PFSK-1 (cell line): ENCODE measurements around the gene SLC25A48.

Experiments
- FOXP2 ChIP-seq: optimal IDR thresholded peaks from 2 replicates; pipeline ENCODE3; 2011; ENCODE audit warnings: borderline replicate concordance, control low read depth, inconsistent platforms; ENCODE audit not compliant: insufficient read depth; ENCODE audit errors: extremely low read length, extremely low read depth
- POLR2AphosphoS5 ChIP-seq: IDR thresholded peaks from 2 replicates; pipeline ENCODE4 v1.6.1; 2012; ENCODE audit warnings: low read depth, mild to moderate bottlenecking, control low read depth, low read length, moderate library complexity
- REST ChIP-seq, 2 experiments: IDR thresholded peaks; 2 replicates each; pipeline versions ENCODE4 v1.6.1 to v1.8.0; 2011 to 2012; ENCODE audit warnings: low read depth in 2 of 2, low read length in 2 of 2, control low read depth in 1 of 2, inconsistent platforms in 1 of 2, mild to moderate bottlenecking in 1 of 2, moderate library complexity in 1 of 2; ENCODE audit not compliant: insufficient read depth in 1 of 2
- SIN3A ChIP-seq: IDR thresholded peaks from 2 replicates; pipeline ENCODE4 v1.6.1; 2012; ENCODE audit warnings: mild to moderate bottlenecking, low read length, moderate library complexity, borderline replicate concordance; ENCODE audit not compliant: insufficient read depth
- TAF1 ChIP-seq: IDR thresholded peaks from 2 replicates; pipeline ENCODE4 v1.6.1; 2012; ENCODE audit warnings: low read length, control low read depth, borderline replicate concordance; ENCODE audit not compliant: insufficient read depth

SLC25A48 gene

GRCh38 chr5:135875567-135875966 lies 41.1 kb downstream of the SLC25A48 start:
- TF ChIP-seq TAF1 (no peak), POLR2AphosphoS5 (no peak), SIN3A (no peak), FOXP2 (no peak), REST (IDR thresholded peaks at IDR 0.05; ENCODE audit: insufficient read depth in 1 of 2, low read depth in 2 of 2, low read length in 2 of 2) (no peak)

GRCh38 chr5:135876146-135876545 lies 41.7 kb downstream of the SLC25A48 start:
- no peak for TF ChIP-seq TAF1
- no peak for TF ChIP-seq SIN3A
- no peak for TF ChIP-seq FOXP2
- no peak for TF ChIP-seq POLR2AphosphoS5
- no peak for TF ChIP-seq REST (IDR thresholded peaks at IDR 0.05; ENCODE audit: insufficient read depth in 1 of 2, low read depth in 2 of 2, low read length in 2 of 2)

GRCh38 chr5:135877570-135878155 lies 43.2 kb downstream of the SLC25A48 start:
- TF ChIP-seq FOXP2 (no peak), POLR2AphosphoS5 (no peak), SIN3A (no peak), TAF1 (no peak), REST (IDR thresholded peaks at IDR 0.05; ENCODE audit: insufficient read depth in 1 of 2, low read depth in 2 of 2, low read length in 2 of 2) (no peak)

- TF ChIP-seq POLR2AphosphoS5 (no peak), SIN3A (no peak), FOXP2 (no peak), REST (IDR thresholded peaks at IDR 0.05; ENCODE audit: insufficient read depth in 1 of 2, low read depth in 2 of 2, low read length in 2 of 2) (no peak), TAF1 (no peak)
Observed at GRCh38 chr5:135878156-135878620, 43.7 kb downstream of the SLC25A48 start.

GRCh38 chr5:135879591-135879990 lies 45.1 kb downstream of the SLC25A48 start:
- TF ChIP-seq POLR2AphosphoS5 (no peak), REST (IDR thresholded peaks at IDR 0.05; ENCODE audit: insufficient read depth in 1 of 2, low read depth in 2 of 2, low read length in 2 of 2) (no peak), TAF1 (no peak), FOXP2 (no peak), SIN3A (no peak)
